SH-SY5Y (cell line): ENCODE data around the gene CTIF.

ENCODE experiments used
- GATA2 ChIP-seq: IDR thresholded peaks from 2 replicates; pipeline ENCODE4 v1.6.1; 2011; ENCODE audit warnings: mild to moderate bottlenecking, low read depth, low read length
- GATA3 ChIP-seq: IDR thresholded peaks from 2 replicates; pipeline ENCODE4 v1.6.1; 2011; ENCODE audit warnings: low read depth, mild to moderate bottlenecking, low read length, moderate library complexity

GRCh38 chr18:48547531-48547981, 8.7 kb downstream of the CTIF start:
- TF ChIP-seq GATA2 (no peak), GATA3 (no peak)
